Urinary bladder (tissue), 4 donors: ENCODE data around the gene ZNRF3. TPM values are rescaled to one million over a fixed set of nuclear protein-coding genes. Genes with fewer than 3 reads are reported as not detected.
"Not testable (repeated sequence)": the region's sequence is repeated elsewhere in the genome, so short reads cannot be mapped to it uniquely, and the experiment has no call there.

Experiments used
- DNase-seq: peaks from one replicate; pipeline ENCODE4 v3.0.0-alpha.2; 2015; ENCODE audit errors: extremely low spot score
- H3K27ac ChIP-seq: one replicate; pipeline ENCODE4 v1.5.1; 2013; ENCODE audit warnings: low read depth, mild to moderate bottlenecking, moderate library complexity
- H3K36me3 ChIP-seq: one replicate; pipeline ENCODE4 v1.6.1; 2013; ENCODE audit warnings: mild to moderate bottlenecking, moderate library complexity; ENCODE audit not compliant: insufficient read depth
- H3K4me1 ChIP-seq: one replicate; pipeline ENCODE4 v1.6.1; 2013; ENCODE audit warnings: mild to moderate bottlenecking, moderate library complexity; ENCODE audit not compliant: insufficient read depth
- H3K4me3 ChIP-seq: one replicate; pipeline ENCODE4 v1.5.1; 2013; ENCODE audit warnings: low read depth, low read length
- WGBS: extraction: QIAGEN DNeasy Blood & Tissue Kit; methylation state at CpG from one replicate; pipeline ENCODE4 v1.1.7; 2013; 5-methylcytosine and 5-hydroxymethylcytosine counted together
- polyA plus RNA-seq: library from polyadenylated mRNA; stranded (reverse); fragments of 200-250 nt; gene quantifications from one replicate; pipeline ENCODE4 v1.2.3, GENCODE V29; 2013
- total RNA-seq: library from RNA; depleted of rRNA; stranded (reverse); fragments of >200 nt; gene quantifications from one replicate; pipeline ENCODE4 v1.2.3, GENCODE V29; 2014
- donor health status: healthy with polysubstance abuse.
- donor health status: healthy.

ZNRF3 gene
- total and polyA plus RNA-seq, 2 donors, result 7.4 to 8.7 TPM

DNA sequence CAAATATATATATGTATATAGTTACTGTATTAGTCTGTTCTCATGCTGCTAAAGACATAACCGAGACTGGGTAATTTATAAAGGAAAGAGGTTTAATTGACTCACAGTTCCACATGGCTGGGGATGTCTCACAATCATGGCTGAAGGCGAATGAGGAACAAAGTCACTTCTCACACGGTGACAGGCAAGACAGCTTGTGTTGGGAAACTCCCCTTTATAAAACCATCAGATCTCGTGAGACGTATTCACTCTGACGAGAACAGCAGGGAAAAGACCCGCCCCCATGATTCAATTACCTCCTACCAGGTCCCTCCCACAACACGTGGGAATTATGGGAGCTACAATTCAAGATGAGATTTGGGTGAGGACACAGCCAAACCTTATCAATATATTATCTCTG is 15.0 kb upstream of the ZNRF3 start:
- not testable (repeated sequence) for H3K36me3 ChIP-seq, H3K27ac ChIP-seq, H3K4me1 ChIP-seq, H3K4me3 ChIP-seq, DNase-seq
- 74% methylated on average over 8 of the region's 8 CpGs for WGBS

DNA sequence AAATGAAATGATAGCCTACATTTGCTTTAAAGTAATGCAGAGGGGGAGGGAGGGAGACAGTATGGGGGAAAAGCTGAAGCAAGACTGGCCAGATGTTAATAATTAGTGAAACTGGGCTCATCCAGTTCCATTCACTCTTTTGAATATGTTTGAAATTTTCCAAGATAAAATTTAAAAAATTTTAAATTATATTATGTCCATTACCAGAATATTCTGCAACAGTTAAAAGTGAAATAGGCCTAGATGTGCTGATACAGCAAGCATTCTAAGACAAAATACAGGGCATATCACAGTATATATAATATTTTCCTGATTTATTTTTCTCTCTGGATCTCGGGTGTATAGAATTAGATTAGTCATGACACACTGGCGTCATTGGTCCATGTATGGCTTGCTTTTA is 13.6 kb upstream of the ZNRF3 start:
- H3K27ac ChIP-seq, result no peak overlapping the region
- no peaks in the 10 kb centered on the region for H3K4me1 ChIP-seq
- 90% methylated on average over 2 of the region's 2 CpGs for WGBS
- DNase-seq, result no peak
- no peak overlapping the region for H3K4me3 ChIP-seq
- no peaks in the 10 kb centered on the region for H3K36me3 ChIP-seq

DNA sequence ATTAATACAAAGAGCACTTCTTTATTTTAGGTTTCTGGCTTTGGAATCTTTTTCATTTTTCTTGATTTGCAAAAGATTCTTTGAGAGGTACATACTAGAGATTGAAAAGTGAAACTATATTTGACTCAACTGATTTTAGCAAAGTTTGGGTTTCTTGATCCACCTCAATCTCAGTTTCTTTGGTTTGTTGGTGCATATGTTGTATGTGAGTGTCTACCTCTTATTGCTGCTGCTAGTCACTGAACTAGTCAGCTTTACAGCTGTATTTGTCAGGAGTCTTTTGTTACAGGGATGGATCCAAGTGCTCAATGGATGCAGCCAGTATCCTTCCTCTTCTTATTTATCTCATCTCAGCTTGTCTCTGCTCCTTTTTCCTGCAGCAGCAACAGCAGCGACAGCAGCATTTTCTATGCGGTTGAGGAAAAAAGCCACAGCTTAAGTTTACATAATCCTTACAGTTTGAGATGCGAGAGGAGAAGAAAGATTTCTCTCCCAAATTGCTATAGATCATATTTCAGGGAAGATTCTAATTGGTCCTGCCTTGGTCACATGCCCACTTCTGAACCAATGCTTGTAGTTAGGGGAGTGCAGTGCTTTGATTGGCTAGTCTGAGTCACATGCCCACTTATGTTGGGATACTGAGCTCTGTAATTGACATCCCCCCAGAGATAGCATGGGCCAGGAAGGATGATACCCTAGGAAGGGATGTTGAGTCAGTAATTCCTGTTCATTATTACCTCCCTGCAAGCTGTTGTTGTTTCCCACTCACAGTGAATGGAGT is 10.0 kb upstream of the ZNRF3 start:
- Histone ChIP-seq H3K4me3 (no peak overlapping the region), H3K36me3 (no peaks in the 10 kb centered on the region), H3K27ac (no peak overlapping the region), H3K4me1 (no peaks in the 10 kb centered on the region)
- no peak for DNase-seq
- 67% methylated on average over 3 of the region's 3 CpGs for WGBS

DNA sequence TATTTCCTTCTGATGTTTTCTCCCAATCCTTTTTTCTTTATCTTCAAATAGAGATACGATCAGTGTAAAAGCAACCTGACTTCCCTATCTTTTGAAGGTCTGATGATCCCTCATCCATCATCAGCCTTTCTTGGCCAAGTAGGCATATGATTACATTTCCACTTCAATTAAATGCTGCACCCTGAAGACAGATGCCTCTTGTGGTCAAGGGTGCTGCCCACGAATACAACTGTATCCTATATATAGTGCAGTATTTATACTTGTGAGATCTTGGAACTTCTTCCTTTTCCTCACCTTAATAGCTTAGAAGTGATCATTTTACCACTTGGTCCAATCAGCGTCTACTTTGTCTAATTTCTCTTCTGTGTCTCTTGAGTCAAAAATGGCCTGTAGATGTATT is 9.3 kb upstream of the ZNRF3 start:
- WGBS, result 91% methylated on average over 3 of the region's 3 CpGs
- no peaks in the 10 kb centered on the region for H3K4me1 ChIP-seq
- no peak overlapping the region for H3K27ac ChIP-seq
- DNase-seq, result no peak
- no peak overlapping the region for H3K4me3 ChIP-seq
- H3K36me3 ChIP-seq, result no peaks in the 10 kb centered on the region

DNA sequence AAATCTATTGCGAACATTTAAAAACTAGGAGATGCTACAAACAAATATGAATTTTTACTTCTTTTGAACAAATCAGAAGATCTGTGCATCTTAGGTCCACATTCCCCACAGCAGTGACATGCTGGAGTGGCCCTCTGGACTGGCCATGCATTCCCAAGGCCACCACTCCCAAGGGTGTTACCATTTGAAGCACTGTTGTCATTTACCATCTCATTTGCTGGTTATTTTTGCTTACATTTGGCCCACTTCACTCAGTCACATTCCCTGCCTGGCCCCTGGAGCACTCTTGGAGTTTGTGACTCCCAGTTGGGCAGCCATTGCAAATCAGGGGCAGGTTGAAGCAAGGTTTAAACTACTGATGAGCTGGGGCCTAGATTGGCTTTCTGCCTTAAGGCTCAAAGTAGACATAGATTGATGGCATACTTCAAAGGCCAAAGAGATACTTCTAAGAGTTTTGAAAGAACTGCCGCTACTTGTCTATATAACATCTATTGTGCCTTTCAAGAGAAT is 8.5 kb upstream of the ZNRF3 start:
- Histone ChIP-seq H3K27ac (no peak overlapping the region), H3K4me1 (no peaks in the 10 kb centered on the region), H3K36me3 (no peaks in the 10 kb centered on the region), H3K4me3 (no peak overlapping the region)
- WGBS, result 98% methylated on average over 2 of the region's 2 CpGs
- DNase-seq, result no peak

DNA sequence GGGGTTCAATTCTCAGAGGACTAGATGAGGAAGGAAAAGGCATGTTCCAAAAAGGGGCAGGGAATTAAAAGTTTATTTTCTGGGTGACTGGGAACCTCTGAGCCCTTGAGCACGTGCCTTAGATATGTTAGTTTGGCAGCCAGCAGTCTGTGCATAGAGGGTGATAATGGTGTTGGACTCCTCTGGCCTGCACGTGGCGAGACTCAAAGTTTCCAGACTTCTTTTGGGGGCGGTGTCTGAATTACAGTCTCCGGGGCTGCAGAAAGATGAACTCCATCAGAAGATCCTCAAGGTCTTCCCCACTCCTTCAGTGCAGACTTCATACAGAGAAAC is 861 bp upstream of the ZNRF3 start:
- H3K36me3 ChIP-seq, result no peaks in the 10 kb centered on the region
- no peaks in the 10 kb centered on the region for H3K4me1 ChIP-seq
- H3K4me3 ChIP-seq, result peak overlapping the region; percentile 54
- DNase-seq, result no peak
- 2% methylated on average over 5 of the region's 5 CpGs for WGBS
- peak overlapping the region; percentile 39 for H3K27ac ChIP-seq

DNA sequence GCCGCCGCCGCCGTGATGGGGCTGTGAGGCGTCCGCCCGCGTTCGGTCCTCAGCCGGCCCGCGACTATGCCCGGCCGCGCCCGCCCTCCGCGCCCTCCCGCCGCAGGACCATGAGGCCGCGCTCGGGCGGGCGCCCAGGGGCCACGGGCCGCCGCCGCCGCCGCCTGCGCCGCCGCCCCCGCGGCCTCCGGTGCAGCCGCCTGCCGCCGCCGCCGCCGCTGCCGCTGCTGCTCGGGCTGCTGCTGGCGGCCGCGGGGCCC is 215 bp downstream of the ZNRF3 start:
- Histone ChIP-seq H3K36me3 (no peaks in the 10 kb centered on the region), H3K4me3 (peak overlapping the region; percentile 94), H3K27ac (peak overlapping the region; percentile 70), H3K4me1 (no peaks in the 10 kb centered on the region)
- under 1% methylated on average over 46 of the region's 48 CpGs for WGBS
- no peak for DNase-seq

DNA sequence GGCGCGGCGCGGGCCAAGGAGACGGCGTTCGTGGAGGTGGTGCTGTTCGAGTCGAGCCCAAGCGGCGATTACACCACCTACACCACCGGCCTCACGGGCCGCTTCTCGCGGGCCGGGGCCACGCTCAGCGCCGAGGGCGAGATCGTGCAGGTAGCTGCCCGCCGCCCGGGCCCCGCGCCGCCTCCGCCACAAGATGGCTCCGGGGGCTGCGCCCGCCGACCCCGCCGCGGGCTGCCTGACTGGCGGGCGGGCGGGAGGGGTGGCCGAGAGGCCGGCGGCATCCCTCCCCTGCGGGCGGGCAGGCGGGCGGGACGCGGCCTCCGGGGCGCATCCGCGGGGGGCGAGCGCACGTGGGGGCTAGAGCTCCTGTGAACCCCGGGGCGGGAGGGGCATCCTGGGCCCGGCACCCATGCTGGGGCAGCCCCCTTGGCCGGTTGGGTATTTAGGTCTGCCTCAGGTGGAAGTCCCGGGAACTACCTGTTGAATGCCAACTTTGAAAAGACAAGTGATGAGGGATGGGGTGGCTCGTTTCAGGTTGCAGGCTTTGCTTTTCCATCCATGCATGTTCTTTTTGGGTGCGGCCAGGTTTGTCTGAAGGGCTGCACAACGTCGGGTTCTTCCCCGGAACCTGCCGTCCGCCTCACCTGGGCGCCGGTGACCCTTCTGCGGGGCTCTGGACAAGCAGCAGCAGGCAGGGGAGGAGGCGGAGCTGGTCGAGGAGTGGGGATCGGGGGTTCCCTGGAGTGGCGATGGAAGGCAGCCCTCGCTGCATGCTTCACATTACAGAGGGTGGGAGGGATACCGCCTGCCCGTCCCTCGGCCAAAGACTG is 760 bp downstream of the ZNRF3 start:
- DNase-seq, result no peak
- Histone ChIP-seq H3K4me3 (peak overlapping the region; percentile 94), H3K4me1 (no peaks in the 10 kb centered on the region), H3K27ac (peak overlapping the region; percentile 32), H3K36me3 (no peaks in the 10 kb centered on the region)
- 3% methylated on average over 78 of the region's 78 CpGs for WGBS

DNA sequence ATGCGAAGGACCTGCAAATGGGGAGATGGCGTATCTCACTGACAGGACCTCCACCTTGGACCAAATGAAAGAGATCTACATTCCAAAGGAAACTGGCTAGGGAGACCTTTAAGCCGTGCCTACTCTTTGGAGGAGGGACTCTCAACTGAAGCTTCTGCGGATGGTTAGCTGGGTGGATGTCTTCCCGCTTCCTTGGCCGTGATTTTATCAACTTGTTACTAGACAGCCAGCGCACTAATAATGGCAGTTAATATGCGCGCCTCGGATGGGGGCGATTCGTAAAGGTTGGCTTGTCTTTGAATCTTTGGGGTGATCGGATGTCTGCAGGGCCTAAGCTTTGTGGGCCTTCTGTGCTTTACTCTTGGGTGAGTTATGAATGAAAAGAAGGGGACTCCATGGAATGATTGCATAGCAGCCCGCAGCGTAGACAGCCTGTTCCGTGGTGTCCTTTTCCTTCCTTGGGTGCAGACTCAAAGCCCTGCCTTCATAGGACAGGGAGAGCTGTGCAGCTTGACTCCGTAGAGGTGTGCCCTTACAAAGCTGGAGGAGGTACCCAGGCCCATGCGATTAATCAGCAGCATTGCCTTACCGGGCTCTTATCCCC is 1.5 kb downstream of the ZNRF3 start:
- no peak overlapping the region for H3K27ac ChIP-seq
- H3K4me1 ChIP-seq, result no peaks in the 10 kb centered on the region
- DNase-seq, result no peak
- peak overlapping the region; percentile 94 for H3K4me3 ChIP-seq
- WGBS, result 50% methylated on average over 19 of the region's 19 CpGs
- no peaks in the 10 kb centered on the region for H3K36me3 ChIP-seq

DNA sequence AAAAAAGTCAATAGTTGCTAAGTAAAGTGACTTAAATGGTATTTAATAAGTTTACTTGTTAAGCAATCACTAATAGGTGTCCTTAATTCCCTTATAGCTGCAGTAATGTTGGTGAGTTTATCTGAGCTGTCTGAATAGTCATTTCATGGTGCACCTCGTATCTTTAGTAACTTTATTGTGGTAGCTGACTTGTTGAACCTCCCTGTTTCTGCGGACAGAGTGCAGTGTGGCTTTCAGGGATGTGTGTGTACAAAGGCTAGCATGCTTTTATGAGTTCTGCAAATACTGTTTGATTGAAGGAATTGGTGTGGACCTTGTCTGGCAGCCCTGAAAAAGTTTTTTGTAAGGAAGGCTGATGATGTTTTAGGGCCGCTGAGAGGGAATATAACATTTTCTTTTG is 2.6 kb downstream of the ZNRF3 start:
- Histone ChIP-seq H3K36me3 (no peaks in the 10 kb centered on the region), H3K4me1 (no peaks in the 10 kb centered on the region), H3K27ac (no peak overlapping the region), H3K4me3 (no peak overlapping the region)
- DNase-seq, result no peak
- 54% methylated on average over 3 of the region's 3 CpGs for WGBS

DNA sequence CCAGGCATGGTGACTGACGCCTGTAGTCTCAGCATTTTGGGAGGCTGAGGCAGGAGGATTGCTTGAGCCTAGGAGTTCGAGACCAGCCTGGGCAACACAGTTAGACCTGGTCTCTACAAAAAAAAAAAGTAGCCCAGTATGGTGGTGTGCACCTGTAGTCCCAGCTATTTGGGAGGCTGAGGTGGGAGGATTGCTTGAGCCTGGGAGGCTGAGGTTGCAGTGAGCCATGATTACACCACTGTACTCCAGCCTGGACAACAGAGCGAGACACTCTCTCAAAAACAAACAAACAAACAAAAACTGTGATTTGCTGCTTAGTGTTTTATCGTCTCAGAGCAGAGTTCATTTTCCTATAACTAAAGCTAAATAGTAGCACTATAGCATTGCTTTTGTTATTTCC is 3.3 kb downstream of the ZNRF3 start:
- not testable (repeated sequence) for H3K4me1 ChIP-seq, H3K27ac ChIP-seq, DNase-seq, H3K4me3 ChIP-seq, H3K36me3 ChIP-seq
- WGBS, result 94% methylated on average over 4 of the region's 4 CpGs

DNA sequence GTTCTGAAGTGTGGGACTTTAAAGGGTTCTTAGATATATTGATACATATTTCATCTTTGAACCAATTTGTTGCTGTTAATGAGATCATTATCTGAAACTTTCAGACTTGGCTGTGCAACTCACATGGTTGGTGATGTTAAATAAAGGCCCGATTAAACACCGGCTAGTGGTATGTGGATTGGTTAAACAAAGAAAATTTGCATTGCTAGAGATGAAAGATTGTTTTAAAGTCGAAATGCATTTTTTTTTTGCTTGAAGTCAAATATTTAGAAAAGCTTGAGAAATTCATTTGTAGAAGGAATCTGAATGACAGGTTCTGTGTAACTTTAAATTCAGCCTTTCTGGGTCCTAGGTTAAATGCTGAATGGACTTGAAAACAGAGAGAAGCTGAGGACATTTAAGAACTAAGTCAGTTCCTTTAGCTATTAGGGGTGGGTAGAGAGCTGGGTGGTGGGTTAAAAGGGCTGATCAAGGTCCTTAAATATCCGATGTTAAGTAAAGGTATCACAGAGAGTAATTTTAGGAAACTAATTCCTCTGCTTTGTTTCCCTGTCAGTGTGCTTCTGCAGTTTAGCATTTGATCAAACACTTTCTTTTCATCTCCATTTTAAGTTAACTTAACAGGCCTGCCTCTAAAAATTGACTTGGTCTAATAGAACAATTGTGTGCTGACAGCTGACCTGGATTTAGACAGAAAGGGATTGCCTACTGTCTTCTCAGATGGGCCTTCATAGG is 4.5 kb downstream of the ZNRF3 start:
- Histone ChIP-seq H3K27ac (no peak overlapping the region), H3K4me1 (no peaks in the 10 kb centered on the region), H3K36me3 (no peaks in the 10 kb centered on the region), H3K4me3 (no peak overlapping the region)
- no peak for DNase-seq
- 81% methylated on average over 4 of the region's 4 CpGs for WGBS

DNA sequence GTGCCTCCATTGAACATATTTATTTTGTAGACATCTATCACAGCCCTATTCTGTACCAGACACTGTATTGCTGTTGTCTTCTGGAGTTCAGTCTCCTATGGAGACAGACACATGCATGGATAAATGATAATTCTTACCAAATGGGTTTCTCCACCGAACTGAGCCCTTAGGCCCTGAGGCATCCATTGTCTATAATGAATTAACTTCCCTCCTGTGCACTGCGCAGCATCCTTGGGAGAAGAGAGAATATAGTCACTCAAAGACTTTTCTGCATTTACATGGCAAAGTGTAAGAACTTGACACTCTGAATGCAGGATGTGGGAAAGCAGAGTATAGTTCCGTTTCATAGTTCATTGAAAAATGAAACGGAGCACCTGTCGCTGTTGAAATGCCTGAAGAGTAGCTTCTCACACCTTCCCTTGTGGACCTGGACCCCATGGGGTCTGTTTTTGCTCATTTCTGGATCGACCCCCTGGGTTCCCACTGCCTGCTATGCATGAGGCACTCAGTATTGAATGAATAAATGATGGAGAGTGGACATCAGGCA is 6.2 kb downstream of the ZNRF3 start:
- WGBS, result 90% methylated on average over 6 of the region's 6 CpGs
- H3K4me1 ChIP-seq, result no peaks in the 10 kb centered on the region

More for the DNA sequence above, 6.2 kb downstream of the ZNRF3 start:
- Histone ChIP-seq H3K4me3 (no peak overlapping the region), H3K36me3 (no peaks in the 10 kb centered on the region), H3K27ac (no peak overlapping the region)
- DNase-seq, result no peak
